K562 (cell line): ENCODE data around the gene MINK1.

Source experiments
- MAFK ChIP-seq: IDR thresholded peaks from 2 replicates; pipeline ENCODE4 v1.6.1; 2011; ENCODE audit warnings: low read length, improper control_type of control experiment
- NFE2 ChIP-seq: IDR thresholded peaks from 2 replicates; pipeline ENCODE4 v1.6.1; 2014; ENCODE audit warnings: antibody characterized with exemption, low read depth
- SP1 ChIP-seq: sonication (generic); formaldehyde crosslinking; IDR thresholded peaks from 2 replicates; pipeline ENCODE4 v1.8.1; 2022; ENCODE audit warnings: mild to moderate bottlenecking, missing genetic modification reagents
- TAF1 ChIP-seq: IDR thresholded peaks from 2 replicates; pipeline ENCODE4 v1.6.1; 2011; ENCODE audit warnings: mild to moderate bottlenecking, low read length, moderate library complexity; ENCODE audit not compliant: insufficient read depth, control insufficient read depth, severe bottlenecking; ENCODE audit errors: extremely low read depth
- ZBTB40 ChIP-seq, 2 experiments: fragments of 450-650 bp in 1 of 2; sonication (generic) in 1 of 2; formaldehyde crosslinking in 1 of 2; IDR thresholded peaks; 2 replicates each; pipeline versions ENCODE4 v1.7.1 to v1.9.0; 2016 to 2022; ENCODE audit warnings: inconsistent platforms in 1 of 2, mild to moderate bottlenecking in 1 of 2, missing genetic modification reagents in 1 of 2
- ZNF699 ChIP-seq: fragments of 250-450 bp; sonication (Bioruptor Pico); IDR thresholded peaks from 2 replicates; pipeline ENCODE4 v1.8.0; 2021; ENCODE audit warnings: mild to moderate bottlenecking, moderate library complexity; ENCODE audit not compliant: insufficient replicate concordance

- TF ChIP-seq SP1 (CRISPR knock-in tag) (no peak), ZBTB40 (IDR thresholded peaks at IDR 0.05) (no peak), ZBTB40 (CRISPR knock-in tag; IDR thresholded peaks at IDR 0.05) (no peak), NFE2 (no peak), TAF1 (no peak), MAFK (no peak), ZNF699 (no peak)
These were observed 47.0 kb upstream of the MINK1 start, which contains the start of gene VMO1 for GRCh38 chr17:4786106-4786511.
